ENCODE results near the gene RNASEL.
A peak's percentile ranks its signal among the peaks of the same experiment; 100 is the strongest.

Gene RNASEL

GRCh38 chr1:182620924-182621585, 32.0 kb upstream of the RNASEL start:
- no peak for DNase-seq

GRCh38 chr1:182617734-182618351, 28.8 kb upstream of the RNASEL start:
- no peak for DNase-seq

GRCh38 chr1:182617014-182617429, 28.0 kb upstream of the RNASEL start:
- DNase-seq: no peak

- peak; percentile 85 for DNase-seq
Measured at GRCh38 chr1:182616130-182617013, 27.3 kb upstream of the RNASEL start.

GRCh38 chr1:182615468-182616129, 26.5 kb upstream of the RNASEL start:
- DNase-seq: peak; percentile 36

GRCh38 chr1:182614796-182615454, 25.9 kb upstream of the RNASEL start:
- DNase-seq: peak; percentile 59

GRCh38 chr1:182611787-182612186, 22.7 kb upstream of the RNASEL start:
- DNase-seq: no peak

GRCh38 chr1:182611326-182611725, 22.3 kb upstream of the RNASEL start:
- DNase-seq: no peak

GRCh38 chr1:182610606-182611194, 21.6 kb upstream of the RNASEL start:
- DNase-seq: no peak

- no peak for DNase-seq
Measured at GRCh38 chr1:182608845-182609610, 20.0 kb upstream of the RNASEL start.

- DNase-seq: no peak
Measured at GRCh38 chr1:182608236-182608635, 19.2 kb upstream of the RNASEL start.

GRCh38 chr1:182607566-182607965, 18.5 kb upstream of the RNASEL start:
- no peak for DNase-seq

- peak; percentile 97 for DNase-seq
Measured at GRCh38 chr1:182604175-182605164, 15.4 kb upstream of the RNASEL start, which contains the start of gene RGS16. TSS of gene RGS16 (minus strand) at chr1:182604389. CDS start at chr1:182604259, 130 bp downstream.

- no peak for DNase-seq
Measured at GRCh38 chr1:182603646-182604174, 14.7 kb upstream of the RNASEL start.

GRCh38 chr1:182602935-182603645, 14.0 kb upstream of the RNASEL start:
- no peak for DNase-seq

GRCh38 chr1:182601913-182602312, 12.9 kb upstream of the RNASEL start:
- no peak for DNase-seq

- peak; percentile 79 for DNase-seq
Measured at GRCh38 chr1:182601416-182601786, 12.3 kb upstream of the RNASEL start.

GRCh38 chr1:182600745-182601415, 11.8 kb upstream of the RNASEL start:
- no peak for DNase-seq
